GM19452 (cell line): ENCODE data around the gene C1orf21.

Source experiments
- ATAC-seq: cut with Tn5 transposase; IDR thresholded peaks from one replicate; pipeline ENCODE4 v1.9.1; 2021; ENCODE audit not compliant: unreplicated experiment

Gene C1orf21

GRCh38 chr1:184552446-184552845 is 165.6 kb downstream of the C1orf21 start:
- no peak for ATAC-seq

- no peak for ATAC-seq
Observed at GRCh38 chr1:184553845-184554244, 167.0 kb downstream of the C1orf21 start.

- ATAC-seq = no peak
Observed at GRCh38 chr1:184555665-184556641, 169.1 kb downstream of the C1orf21 start.

GRCh38 chr1:184556665-184557064 is 169.8 kb downstream of the C1orf21 start:
- ATAC-seq = no peak

GRCh38 chr1:184557423-184558347 is 170.9 kb downstream of the C1orf21 start:
- ATAC-seq = no peak

GRCh38 chr1:184558691-184559090 is 171.9 kb downstream of the C1orf21 start:
- ATAC-seq = no peak

GRCh38 chr1:184559117-184559713 is 172.4 kb downstream of the C1orf21 start:
- no peak for ATAC-seq

GRCh38 chr1:184562806-184563205 is 176.0 kb downstream of the C1orf21 start:
- no peak for ATAC-seq

- no peak for ATAC-seq
Observed at GRCh38 chr1:184563308-184563707, 176.5 kb downstream of the C1orf21 start.

- no peak for ATAC-seq
Observed at GRCh38 chr1:184567009-184567408, 180.2 kb downstream of the C1orf21 start.

GRCh38 chr1:184567637-184568036 is 180.8 kb downstream of the C1orf21 start:
- no peak for ATAC-seq

GRCh38 chr1:184568148-184568547 is 181.3 kb downstream of the C1orf21 start:
- no peak for ATAC-seq

- no peak for ATAC-seq
Observed at GRCh38 chr1:184569106-184569505, 182.3 kb downstream of the C1orf21 start.

GRCh38 chr1:184574588-184574987 is 187.8 kb downstream of the C1orf21 start:
- no peak for ATAC-seq

- no peak for ATAC-seq
Observed at GRCh38 chr1:184576822-184577221, 190.0 kb downstream of the C1orf21 start.

- no peak for ATAC-seq
Observed at GRCh38 chr1:184577319-184577718, 190.5 kb downstream of the C1orf21 start.

- no peak for ATAC-seq
Observed at GRCh38 chr1:184582411-184582810, 195.6 kb downstream of the C1orf21 start.

GRCh38 chr1:184583849-184584248 is 197.0 kb downstream of the C1orf21 start:
- ATAC-seq = no peak

GRCh38 chr1:184588701-184589100 is 201.9 kb downstream of the C1orf21 start:
- no peak for ATAC-seq

GRCh38 chr1:184590163-184590750 is 203.4 kb downstream of the C1orf21 start:
- ATAC-seq = no peak

- no peak for ATAC-seq
Observed at GRCh38 chr1:184593597-184593996, 206.8 kb downstream of the C1orf21 start.
